MM.1S (cell line): ENCODE measurements around the gene KIF5A.

Source experiments
- EZH2phosphoT487 ChIP-seq: fragments of 300-600 bp; sonication (generic); IDR thresholded peaks from 2 replicates; pipeline ENCODE4 v1.6.1; 2018; ENCODE audit warnings: antibody characterized with exemption, low read length
- TF ChIP-seq, protein P1 (sequence below): fragments of 300-600 bp; sonication (generic); IDR thresholded peaks from 2 replicates; pipeline ENCODE4 v1.5.1; 2016; ENCODE audit warnings: antibody characterized with exemption, low read length, mixed read lengths

DNA sequence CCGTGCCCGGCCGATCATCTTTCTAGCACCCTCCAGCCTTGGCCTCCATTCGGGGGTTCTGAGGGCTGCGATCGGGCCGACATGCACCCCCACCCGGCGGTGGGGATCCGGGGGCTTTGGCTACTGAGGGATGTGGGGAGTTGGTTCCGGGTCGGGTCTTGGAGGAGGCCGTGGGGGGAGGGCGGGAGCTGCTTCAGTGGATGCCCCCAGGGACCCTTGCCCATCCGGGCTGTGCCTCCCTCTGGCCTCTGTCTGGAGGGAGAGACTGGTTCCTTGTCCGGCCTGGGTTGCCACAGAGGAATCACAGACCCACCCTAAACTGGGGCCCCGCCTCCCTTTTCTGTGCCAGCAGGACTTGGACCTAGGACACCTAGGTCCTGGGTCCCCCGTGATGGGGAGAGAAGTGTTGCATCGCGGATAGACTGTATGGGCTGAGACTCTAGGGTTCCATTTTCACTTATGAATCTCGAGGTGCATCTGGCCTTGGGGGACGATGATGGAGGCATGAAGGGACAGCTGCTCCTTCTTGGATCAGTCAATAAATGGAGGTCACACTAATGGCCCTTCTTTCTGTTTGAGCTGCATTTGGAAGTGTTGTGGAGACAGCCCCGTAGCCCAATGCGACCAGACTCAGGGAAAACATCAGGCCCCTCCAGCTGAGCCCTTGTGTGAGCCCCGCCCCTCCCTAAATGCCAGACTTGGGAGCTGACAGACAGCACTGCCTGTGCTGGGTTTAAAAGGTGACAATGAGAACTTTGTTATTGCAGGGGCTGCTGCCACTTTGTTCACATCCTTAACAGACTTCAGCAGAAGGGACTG is 55.4 kb downstream of the KIF5A start:
- TF ChIP-seq, protein P1, sequence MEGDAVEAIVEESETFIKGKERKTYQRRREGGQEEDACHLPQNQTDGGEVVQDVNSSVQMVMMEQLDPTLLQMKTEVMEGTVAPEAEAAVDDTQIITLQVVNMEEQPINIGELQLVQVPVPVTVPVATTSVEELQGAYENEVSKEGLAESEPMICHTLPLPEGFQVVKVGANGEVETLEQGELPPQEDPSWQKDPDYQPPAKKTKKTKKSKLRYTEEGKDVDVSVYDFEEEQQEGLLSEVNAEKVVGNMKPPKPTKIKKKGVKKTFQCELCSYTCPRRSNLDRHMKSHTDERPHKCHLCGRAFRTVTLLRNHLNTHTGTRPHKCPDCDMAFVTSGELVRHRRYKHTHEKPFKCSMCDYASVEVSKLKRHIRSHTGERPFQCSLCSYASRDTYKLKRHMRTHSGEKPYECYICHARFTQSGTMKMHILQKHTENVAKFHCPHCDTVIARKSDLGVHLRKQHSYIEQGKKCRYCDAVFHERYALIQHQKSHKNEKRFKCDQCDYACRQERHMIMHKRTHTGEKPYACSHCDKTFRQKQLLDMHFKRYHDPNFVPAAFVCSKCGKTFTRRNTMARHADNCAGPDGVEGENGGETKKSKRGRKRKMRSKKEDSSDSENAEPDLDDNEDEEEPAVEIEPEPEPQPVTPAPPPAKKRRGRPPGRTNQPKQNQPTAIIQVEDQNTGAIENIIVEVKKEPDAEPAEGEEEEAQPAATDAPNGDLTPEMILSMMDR, result no peak
- no peak for TF ChIP-seq EZH2phosphoT487
